ENCODE data around the gene PHGDH. TPM values are rescaled to one million over a fixed set of nuclear protein-coding genes. Genes with fewer than 3 reads are reported as not detected.
"Not testable (repeated sequence)": the region's sequence is repeated elsewhere in the genome, so short reads cannot be mapped to it uniquely, and the experiment has no call there.

The PHGDH gene
- total RNA-seq, 1 donor from 2014 or later: 78.9 TPM

GRCh38 chr1:119758584-119758983 lies 46.9 kb downstream of the PHGDH start:
- intact Hi-C loops (cut with micrococcal nuclease): no loop called here

GRCh38 chr1:119762409-119762808 lies 50.7 kb downstream of the PHGDH start:
- intact Hi-C loops (cut with micrococcal nuclease): no loop called here

GRCh38 chr1:119762953-119763352 lies 51.2 kb downstream of the PHGDH start:
- intact Hi-C loops (cut with micrococcal nuclease): no loop called here

GRCh38 chr1:119764220-119764619 lies 52.5 kb downstream of the PHGDH start:
- intact Hi-C loops (cut with micrococcal nuclease): no loop called here

GRCh38 chr1:119766374-119766794 lies 54.6 kb downstream of the PHGDH start:
- intact Hi-C loops (cut with micrococcal nuclease): no loop called here

- intact Hi-C loops (cut with micrococcal nuclease): no loop called here
Measured at GRCh38 chr1:119767486-119767885, 55.8 kb downstream of the PHGDH start.

- intact Hi-C loops (cut with micrococcal nuclease): no loop called here
Measured at GRCh38 chr1:119768778-119769177, 57.0 kb downstream of the PHGDH start, which contains the start of gene HMGCS2. Gene HMGCS2 (minus strand): TSS chr1:119768905. CDS start chr1:119768844, 61 bp downstream.

GRCh38 chr1:119771016-119771415 lies 59.3 kb downstream of the PHGDH start:
- intact Hi-C loops (cut with micrococcal nuclease): no loop called here

- intact Hi-C loops (cut with micrococcal nuclease): no loop called here
Measured at GRCh38 chr1:119771770-119772169, 60.0 kb downstream of the PHGDH start.

- intact Hi-C loops (cut with micrococcal nuclease): no loop called here
Measured at GRCh38 chr1:119772298-119772697, 60.6 kb downstream of the PHGDH start.

GRCh38 chr1:119773711-119774241 lies 62.0 kb downstream of the PHGDH start:
- intact Hi-C loops (cut with micrococcal nuclease): no loop called here

GRCh38 chr1:119774746-119775490 lies 63.2 kb downstream of the PHGDH start:
- intact Hi-C loops (cut with micrococcal nuclease): no loop called here

- intact Hi-C loops (cut with micrococcal nuclease): no loop called here
Measured at GRCh38 chr1:119778359-119778758, 66.6 kb downstream of the PHGDH start.

- intact Hi-C loops (cut with micrococcal nuclease): no loop called here
Measured at GRCh38 chr1:119778886-119779560, 67.3 kb downstream of the PHGDH start.

- intact Hi-C loops (cut with micrococcal nuclease): no loop called here
Measured at GRCh38 chr1:119779869-119780356, 68.2 kb downstream of the PHGDH start.

- intact Hi-C loops (cut with micrococcal nuclease): no loop called here
Measured at GRCh38 chr1:119781434-119782210, 69.9 kb downstream of the PHGDH start.

- intact Hi-C loops (cut with micrococcal nuclease): no loop called here
Measured at GRCh38 chr1:119782631-119783325, 71.0 kb downstream of the PHGDH start.

- intact Hi-C loops (cut with micrococcal nuclease): no loop called here
Measured at GRCh38 chr1:119783354-119784185, 71.8 kb downstream of the PHGDH start.

GRCh38 chr1:119784191-119784781 lies 72.6 kb downstream of the PHGDH start:
- intact Hi-C loops (cut with micrococcal nuclease): no loop called here

GRCh38 chr1:119786046-119786445 lies 74.3 kb downstream of the PHGDH start:
- intact Hi-C loops (cut with micrococcal nuclease): not testable (repeated sequence)

Measured in T-helper 1 cell treated with Interleukin-12 subunit alpha and Interleukin-12 subunit beta and Interleukin-4 antibody, amounts not matched to agents 30 ng/mL and 1 ng/mL, for 36 hours (primary cell).